NCI-H146 treated with DMSO at 0.1 percent for 48 hours (cell line): Measurements from ENCODE around the gene PNKD.
A peak's percentile ranks its signal among the peaks of the same experiment; 100 is the strongest.
"Not testable (repeated sequence)": the region's sequence is repeated elsewhere in the genome, so short reads cannot be mapped to it uniquely, and the experiment has no call there.

Experiments
- DNase-seq: peaks from one replicate; lab custom pipeline; 2025; ENCODE audit not compliant: unreplicated experiment; lab: John Stamatoyannopoulos, UW

The PNKD gene

DNA sequence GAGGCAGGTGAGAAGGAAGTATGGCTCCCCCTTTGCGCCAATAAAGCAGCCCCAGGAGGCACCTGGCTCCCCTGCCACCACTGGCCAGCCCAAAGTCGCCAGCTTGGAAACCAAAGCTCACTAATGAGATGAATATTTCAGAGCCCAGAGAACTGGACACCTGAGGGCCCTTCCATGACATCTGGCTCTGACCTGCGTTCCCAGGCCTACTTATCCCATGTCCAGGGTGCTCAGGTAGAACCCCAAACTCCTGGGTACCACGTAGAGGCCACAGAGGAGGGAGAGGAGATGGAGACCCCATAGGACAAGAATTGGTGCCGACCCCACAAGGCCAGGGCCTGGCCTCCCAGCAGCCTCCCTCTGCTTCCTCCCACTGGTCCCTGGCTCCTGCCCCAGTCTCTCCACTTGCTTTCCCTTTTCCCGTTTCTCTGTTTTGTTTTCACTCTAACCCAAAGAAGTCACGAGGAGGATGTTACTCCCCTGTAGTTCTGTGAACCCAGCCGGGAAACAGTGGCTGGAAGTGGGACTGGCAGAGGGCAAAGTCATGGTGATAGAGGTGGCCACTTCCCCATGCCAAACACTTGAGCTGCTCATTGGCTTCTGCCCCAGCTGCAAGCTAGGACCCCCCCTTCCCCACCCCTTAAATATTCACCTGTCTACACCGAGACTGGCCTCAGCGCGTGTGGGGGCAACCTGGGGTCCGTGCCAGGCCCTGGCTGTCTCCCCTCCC lies 21.2 kb downstream of the PNKD start:
- DNase-seq: no peak

DNA sequence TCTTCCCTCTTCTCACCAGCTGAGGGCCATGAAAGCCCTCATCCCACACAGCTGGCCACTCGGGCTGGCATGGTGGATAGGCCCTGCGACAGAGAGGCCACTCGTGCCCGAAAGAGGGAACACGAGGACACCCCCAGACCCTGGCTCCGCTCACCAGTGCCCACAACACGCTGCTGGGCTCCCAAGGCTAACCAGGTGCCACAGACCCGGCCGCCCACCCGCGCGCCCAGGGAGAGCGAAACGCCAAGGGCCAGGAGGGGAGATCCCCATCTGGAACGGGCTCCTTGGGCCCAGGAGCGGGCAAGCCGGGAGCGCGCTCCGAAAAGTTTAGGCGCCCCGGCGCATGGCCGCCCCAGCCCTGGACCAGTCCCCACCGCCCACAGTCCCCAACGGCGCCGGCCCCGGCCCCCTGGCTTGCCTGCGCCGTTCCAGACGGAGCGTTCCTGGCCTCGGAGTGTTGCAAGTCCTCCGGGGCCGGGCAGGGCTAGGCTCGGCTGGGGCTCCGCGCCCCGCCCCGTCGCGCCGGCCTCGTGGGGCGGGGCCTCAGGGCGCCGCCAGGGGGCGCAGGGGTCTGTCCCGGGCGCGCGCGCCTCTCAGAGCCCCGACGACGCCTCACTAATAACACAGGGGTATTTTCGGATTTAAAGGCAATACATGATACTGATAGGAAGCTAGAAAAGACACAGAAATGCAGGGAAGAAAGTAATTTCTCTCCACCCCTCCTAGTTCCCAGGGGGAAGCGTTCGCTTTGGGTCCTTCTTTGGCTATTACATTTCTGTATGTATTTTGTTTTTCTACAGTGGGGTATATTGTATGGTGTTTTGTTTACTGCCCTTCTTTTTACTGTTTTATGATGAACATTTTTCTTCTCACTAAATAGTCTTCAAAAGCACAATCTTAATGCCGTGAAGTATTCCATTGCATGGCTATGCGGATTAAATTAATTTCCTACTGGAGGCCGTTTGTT lies 22.0 kb downstream of the PNKD start, which contains the start of gene TMBIM1:
TSS of gene TMBIM1 (minus strand) at position 456 of the 967 bp plus-strand sequence. CDS start 10,362 bp downstream, outside the sequence.
- no peak for DNase-seq

DNA sequence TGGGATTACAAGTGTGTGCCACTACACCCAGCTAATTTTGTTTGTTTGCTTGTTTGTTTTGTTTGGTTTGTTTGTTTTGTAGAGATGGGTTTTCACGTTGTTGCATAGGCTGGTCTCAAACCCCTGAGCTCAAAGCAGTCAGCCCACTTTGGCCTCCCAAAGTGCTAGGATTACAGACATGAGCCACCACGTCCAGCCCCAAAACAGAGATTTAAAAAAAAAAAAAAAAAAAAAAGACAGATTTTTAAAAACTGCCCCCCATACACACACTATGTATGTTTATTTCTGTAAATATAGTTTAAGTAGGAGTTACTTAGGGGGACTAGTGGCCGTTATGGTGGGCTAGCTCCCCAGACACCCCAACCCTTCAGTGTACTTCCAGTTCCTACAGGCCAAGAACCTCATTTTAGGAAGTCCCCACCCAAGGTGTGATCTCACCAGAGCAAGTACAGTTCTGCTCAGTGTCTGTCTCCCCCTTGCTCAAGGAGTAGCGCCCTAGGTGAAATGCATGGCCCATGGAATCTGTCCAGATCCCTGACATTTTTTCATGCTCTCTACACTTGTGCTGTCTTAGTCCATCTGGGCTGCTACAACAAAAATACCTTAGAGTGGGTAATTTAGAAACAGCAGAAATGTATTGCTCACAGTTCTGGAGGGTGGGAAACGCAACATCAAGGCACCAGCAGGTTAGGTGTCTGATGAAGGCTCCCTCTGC lies 23.6 kb downstream of the PNKD start:
- DNase-seq: no peak

DNA sequence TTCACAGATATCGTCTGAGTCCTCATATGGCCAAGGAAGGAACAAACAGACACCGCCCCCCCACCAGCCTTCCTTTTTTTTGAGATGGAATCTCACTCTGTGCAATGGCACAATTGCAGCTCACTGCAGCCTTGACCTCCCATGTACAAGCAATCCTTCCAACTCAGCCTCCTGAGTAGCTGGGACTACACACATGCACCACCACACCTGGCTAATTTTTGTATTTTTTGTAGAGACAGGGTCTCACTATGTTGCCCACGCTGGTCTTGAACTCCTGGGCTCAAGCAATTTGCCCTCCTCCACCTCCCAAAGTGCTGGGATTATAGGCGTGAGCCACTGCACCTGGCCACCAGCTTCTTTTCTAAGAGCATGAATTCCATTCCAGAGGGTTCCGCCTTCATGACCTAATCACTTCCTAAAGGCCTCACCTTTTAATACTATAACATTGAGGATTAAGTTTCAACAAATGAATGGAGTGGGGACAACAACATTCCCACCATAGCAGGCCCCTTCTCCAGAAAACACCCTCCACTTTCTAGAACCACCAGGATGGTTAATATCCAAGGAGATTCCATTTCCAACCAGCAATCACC lies 24.2 kb downstream of the PNKD start:
- no peak for DNase-seq

DNA sequence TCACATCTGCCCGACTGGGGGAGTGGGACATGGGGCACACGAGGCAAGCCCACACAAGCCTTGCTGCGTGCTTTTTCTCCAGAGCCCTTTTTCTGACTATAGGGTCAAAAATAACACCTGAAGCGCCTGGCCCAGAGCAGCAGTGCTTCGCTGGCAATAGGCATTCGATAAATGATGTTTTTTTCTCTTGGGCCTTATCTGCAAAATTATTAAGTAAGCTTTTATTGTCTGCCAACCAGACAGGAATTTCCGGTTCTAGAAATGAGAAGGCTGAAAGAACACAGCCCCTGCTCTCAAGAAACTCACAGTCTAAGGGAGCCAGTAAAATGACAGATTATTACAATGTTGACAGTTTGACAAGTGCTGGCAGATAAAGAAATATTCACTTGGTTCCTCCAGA lies 24.7 kb downstream of the PNKD start:
- no peak for DNase-seq

DNA sequence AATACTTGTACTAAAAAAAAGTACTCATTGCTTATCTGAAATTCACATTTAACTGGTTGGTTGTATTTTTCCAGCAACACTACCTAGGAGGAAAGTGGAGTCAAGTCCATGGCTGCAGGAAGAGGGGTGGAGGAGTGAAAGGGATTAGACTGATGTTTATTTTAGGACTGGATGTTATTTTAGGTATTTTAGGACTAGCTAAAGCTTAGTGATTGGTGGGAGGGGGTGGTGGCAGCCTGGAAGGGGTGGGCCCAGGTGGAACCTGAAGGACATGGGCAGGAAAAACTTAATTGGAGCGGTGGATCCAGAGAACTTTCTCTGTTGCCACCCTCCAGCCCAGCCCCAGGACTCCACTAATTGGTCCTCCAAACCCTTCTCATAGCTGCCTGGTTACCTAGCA lies 25.9 kb downstream of the PNKD start:
- no peak for DNase-seq

DNA sequence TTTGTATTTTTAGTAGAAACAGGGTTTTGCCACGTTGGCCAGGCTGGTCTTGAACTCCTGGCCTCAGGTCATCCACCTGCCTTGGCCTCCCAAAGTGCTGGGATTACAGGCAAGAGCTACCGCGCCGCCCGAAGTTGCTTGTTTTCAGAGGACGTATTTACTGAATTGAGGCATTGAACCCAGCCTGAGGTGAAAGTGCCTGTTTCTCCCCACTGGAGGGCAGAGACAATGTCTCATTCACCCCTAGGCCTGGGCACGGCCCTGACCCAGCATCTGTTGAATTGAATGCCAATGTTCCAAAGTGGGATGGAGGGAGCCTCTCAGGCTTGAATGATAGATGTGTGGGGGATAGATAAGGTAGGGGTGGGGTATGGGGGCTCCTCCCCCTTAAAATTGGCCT lies 26.5 kb downstream of the PNKD start:
- no peak for DNase-seq

DNA sequence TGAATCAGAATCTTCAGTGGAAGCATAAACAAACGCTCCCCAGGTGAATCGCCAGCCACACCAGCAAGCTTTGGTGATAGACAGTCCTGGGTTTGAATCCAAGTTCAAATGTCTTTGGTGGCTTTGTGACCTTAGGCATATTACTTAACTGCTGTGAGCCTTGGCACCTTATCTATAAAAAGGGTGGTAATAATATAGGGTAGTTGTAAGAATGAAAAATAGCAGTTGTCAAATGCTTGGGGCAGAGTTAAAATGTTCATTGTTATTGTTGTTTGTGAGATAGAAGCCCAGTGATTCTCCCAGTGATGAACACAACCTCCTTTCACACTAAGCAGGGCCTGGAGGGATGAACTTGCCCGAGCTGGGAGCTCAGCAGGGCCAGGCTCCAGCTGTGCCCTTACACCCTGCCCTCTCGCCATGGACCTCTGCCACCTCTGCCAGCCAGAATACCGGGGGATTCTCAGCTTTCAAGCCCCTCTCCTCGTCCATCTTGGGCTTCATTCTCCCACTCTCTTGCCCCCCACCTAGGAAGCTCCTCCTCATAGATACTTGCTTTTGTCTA lies 28.1 kb downstream of the PNKD start:
- DNase-seq: no peak

DNA sequence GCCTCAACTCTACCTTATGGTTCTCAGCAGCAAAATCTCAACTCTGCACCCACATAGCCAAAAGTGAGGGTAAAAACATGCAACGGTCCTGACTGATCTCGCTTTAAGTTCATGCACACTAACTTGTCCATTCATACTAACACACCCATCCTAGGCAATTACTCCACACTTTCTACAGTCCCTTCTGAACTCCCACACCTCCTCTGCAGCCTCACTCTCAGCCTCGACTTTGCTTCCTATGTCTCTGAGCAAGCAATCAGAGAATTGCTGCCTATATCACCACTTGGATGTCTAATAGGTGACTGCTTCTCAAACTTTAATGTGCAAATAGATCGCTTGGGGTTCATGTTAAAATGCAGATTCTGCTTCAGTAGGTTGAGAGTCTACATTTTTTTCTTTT lies 29.8 kb downstream of the PNKD start:
- DNase-seq: no peak

DNA sequence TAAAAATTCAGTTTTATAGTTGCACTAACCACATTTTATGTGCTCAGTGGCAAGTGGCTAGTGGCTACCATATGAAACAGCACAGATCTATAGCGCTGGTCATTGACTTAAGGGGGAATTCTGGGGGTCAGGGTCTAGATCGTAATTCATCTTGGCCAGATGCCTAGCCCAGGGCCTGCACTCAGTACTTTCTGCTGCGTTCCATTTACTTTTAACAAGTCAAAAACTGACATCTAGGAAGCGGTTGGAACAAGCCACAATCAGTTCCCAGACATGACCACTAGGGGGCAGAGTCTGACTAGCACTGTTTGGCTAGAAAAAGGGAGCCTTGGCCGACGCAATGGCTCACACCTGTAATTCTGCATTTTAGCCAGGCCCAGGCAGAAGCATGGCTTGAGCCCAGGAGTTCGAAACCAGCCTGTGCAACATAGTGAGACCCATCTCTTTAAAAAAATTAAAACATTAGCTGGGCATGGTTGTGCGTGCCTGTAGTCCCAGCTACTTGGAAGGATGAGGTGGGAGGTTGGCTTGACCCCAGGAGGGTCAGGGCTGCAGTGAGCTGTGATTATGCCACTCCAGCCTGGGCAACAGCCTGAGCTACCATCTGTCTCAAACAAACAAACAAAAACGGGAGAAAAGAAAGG lies 31.0 kb downstream of the PNKD start:
- peak; percentile 68 for DNase-seq

DNA sequence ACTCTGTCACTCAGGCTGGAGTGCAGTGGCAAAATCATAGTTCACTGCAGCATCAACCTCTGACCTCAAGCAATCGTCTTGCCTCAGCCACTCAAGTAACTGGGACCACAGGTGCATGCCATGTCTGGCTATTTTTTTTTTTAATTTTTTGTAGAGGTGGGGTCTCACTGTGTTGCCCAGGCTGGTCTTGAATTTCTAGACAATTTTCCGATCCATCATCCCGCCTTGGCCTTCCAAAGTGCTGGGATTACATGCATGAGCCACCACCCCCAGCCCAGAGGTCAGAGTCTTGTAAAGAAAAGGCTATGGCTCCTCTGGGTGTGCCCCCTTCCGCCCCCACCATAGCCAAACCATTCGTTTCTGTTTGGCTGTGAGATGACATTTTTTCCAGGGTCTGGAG lies 35.1 kb downstream of the PNKD start:
- no peak for DNase-seq

DNA sequence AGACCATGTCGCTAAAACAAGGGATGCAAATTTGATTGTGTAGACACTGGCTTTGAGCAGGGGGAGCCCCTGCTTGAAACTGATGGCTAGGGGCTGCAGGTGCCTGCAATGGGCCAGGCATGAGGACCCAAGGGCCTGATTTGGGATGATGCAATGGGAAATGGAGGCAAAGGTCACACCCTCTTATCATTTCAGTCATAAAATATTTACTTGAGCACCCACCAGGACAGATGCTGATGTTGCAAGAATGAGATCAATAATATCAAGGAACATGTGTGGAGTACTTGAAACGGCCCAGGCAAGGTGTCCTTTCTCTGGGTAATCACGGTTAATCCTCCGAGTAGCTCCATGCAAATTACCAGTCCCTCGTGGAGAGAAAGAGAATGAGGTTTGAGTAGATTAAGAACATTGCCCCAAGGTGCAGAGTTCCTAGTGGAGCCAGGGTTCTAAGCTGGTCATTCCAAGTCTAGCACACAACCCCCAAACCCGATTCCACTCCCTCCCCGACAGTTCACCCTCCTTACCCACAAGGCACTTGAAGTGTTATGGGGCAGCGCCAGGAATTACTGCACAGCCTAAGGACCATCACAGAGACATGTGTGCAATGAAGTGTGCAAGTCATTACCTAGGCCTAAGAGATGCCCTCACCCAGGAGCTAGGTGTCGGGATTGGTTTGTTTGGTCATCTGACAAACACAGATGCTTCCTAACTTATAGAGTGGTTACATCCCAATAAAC lies 36.0 kb downstream of the PNKD start:
- no peak for DNase-seq

DNA sequence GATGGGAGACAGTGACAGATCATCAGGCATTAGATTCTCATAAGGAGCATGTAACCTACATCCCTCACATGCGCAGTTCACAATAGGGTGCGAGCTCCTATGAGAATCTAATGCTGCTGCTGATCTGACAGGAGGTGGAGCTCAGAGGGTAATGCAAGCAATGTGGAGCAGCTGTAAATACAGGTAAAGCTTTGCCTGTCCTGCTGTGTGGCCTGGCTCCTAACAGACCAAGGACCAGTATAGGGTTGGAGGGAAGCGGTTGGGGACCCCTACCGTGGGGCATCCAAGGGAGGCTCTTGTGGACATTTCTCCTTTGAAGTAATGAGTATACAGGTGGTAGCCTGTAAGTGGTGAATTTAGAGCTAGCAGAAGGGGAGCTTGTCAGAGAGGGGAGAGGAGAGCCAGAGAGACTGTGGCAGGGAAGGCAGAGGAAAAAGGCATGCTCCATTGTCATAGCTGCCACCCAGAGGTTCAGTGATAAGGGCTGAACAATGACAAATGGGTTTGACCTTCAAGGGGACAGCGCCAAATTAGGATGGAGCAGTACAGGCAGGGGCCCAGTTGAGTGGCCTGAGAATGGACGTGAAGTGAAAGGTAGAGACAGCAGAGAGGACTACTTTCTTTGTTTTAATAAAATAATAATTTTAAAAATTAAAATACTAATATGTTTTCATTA lies 37.2 kb downstream of the PNKD start:
- DNase-seq: no peak

DNA sequence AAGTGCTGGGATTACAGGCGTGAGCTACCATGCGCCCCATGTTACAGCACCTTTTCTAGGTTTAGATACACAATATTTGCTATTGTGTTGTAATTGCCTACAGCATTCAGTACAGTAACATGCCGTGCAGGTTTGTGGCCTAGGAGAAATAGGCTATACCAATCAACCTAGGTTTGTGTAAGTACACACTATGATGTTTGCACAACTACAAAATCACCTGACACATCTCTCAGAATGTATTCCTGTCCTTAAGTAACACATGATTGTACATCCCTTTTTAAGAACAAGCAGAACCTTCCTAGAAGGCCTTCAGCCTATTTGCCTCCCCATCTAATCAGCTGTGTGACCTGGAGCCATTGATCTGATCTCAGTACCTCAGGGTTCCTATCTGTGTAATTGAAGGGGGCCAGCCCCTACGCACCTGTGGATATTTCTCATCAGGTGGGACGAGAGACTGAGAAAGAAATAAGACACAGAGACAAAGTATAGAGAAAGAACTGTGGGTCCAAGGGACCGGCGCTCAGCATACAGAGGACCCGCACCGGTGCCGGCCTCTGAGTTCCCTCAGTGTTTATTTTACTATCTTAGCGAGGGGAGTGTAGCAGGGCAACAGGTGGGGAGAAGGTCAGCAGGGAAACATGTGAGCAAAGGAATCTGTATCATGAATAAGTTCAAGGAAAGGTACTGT lies 40.7 kb downstream of the PNKD start:
- DNase-seq: no peak

DNA sequence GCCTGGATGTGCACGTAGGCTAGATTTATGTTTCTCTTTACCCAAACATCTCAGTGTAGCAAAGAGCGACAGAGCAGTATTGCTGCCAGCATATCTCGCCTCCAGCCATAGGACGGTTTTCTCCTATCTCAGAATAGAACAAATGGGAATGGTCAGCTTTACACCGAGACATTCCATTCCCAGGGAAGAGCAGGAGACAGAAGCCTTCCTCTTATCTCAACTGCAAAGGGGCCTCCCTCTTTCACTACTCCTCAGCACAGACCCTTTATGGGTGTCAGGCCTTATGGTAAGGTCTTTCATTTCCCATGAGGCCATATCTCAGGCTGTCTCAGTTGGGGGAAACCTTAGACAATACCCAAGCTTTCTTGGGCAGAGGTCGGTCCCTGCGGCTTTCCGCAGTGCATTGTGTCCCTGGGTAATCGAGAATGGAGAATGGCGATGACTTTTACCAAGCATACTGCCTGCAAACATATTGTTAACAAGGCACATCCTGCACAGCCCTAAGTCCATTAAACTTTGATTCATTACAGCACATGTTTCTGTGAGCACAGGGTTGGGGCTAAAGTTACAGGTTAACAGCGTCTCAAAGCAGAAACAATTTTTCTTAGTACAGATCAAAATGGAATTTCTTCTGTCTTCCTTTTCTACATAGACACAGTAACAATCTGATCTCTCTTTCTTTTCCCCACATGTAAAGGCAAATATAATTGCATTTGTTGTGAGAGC lies 41.4 kb downstream of the PNKD start:
- DNase-seq: not testable (repeated sequence)

DNA sequence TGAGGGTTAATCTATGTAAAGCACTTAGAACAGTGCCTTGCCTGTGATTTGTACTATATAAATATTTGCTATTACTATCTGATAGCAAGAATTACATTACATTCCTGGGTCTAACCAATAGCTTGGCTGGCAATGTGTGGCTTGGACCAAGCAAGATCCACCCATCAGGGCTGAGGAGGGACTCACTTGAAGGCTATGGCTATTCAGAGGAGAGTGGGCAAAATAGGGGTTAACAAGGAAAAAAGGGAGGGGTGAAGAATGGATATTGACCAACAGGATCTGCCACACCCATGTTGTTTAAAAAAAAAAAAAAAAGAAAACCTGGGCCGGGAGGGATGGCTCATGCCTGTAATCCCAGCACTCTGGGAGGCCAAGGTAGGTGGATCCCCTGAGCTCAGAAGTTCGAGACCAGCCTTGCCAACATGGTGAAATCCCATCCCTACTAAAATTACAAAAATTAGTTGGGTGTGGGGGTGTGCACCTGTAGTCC lies 42.0 kb downstream of the PNKD start:
- DNase-seq: no peak

DNA sequence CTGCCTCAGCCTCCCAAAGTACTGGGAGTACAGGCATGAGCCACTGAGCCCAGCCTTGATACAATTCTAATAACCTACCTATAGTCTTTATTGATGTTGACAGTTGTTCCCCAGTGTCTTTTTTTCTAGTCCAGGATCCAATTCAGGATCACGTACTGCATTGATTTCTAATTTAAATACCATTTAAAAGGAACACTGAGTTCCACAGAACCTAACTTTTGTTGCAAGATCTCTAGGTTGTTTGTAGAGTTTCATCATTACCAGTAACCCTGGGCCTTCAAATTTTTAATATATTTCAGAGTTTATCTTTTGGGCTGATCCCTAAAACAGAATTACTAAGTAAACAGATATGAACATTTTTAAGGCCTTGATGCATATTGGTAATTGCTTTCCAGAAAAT lies 43.0 kb downstream of the PNKD start:
- DNase-seq: no peak

DNA sequence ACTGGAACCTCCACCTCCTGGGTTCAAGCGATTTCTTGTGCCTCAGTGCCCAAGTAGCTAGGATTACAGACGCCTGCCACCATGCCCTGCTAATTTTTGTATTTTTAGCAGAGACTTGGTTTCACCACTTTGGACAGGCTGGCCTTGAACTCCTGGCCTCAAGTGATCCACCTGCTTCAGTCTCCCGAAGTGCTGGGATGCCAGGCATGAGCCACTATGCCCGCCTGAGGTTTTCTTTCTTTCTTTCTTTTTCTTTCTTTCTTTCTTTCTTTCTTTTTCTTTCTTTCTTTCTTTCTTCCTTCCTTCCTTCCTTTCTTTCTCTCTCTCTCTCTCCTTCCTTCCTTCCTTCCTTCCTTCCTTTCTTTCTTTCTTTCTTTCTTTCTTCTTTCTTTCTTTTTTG lies 44.4 kb downstream of the PNKD start:
- not testable (repeated sequence) for DNase-seq
